ENCODE results near the gene ZNF212.

ZNF212 gene

GRCh38 chr7:149281508-149282330 lies 42.3 kb downstream of the ZNF212 start:
- H3K4me1 Mint-ChIP-seq, result peaks cover 21% of the 10 kb centered on the region
- DNase-seq (no peak), ATAC-seq (no peak)
- no peak overlapping the region for H3K27ac Mint-ChIP-seq
- no peak overlapping the region for H3K4me3 Mint-ChIP-seq
- peaks cover 26% of the 10 kb centered on the region for H3K36me3 Mint-ChIP-seq (ENCODE audit: low read depth)
- no peaks in the 10 kb centered on the region for H3K27me3 Mint-ChIP-seq
- H3K9me3 Mint-ChIP-seq, result no peaks in the 10 kb centered on the region

- DNase-seq (no peak), ATAC-seq (no peak)
- peaks cover 23% of the 10 kb centered on the region for H3K36me3 Mint-ChIP-seq (ENCODE audit: low read depth)
- no peak overlapping the region for H3K4me3 Mint-ChIP-seq
- no peaks in the 10 kb centered on the region for H3K27me3 Mint-ChIP-seq
- no peaks in the 10 kb centered on the region for H3K9me3 Mint-ChIP-seq
- peaks cover 27% of the 10 kb centered on the region for H3K4me1 Mint-ChIP-seq
- H3K27ac Mint-ChIP-seq, result no peak overlapping the region
Measured at GRCh38 chr7:149282331-149282655, 42.8 kb downstream of the ZNF212 start.

- Mint-ChIP-seq H3K27ac (no peak overlapping the region), H3K27me3 (no peaks in the 10 kb centered on the region), H3K4me3 (no peak overlapping the region), H3K36me3 (ENCODE audit: low read depth) (peaks cover 19% of the 10 kb centered on the region), H3K9me3 (no peaks in the 10 kb centered on the region), H3K4me1 (peaks cover 30% of the 10 kb centered on the region)
- no peak for DNase-seq
- no peak for ATAC-seq
Measured at GRCh38 chr7:149283321-149283720, 43.9 kb downstream of the ZNF212 start.

GRCh38 chr7:149284343-149284742 lies 44.9 kb downstream of the ZNF212 start:
- peak overlapping the region; percentile 27 for H3K27ac Mint-ChIP-seq
- H3K4me1 Mint-ChIP-seq, result peaks cover 30% of the 10 kb centered on the region
- no peaks in the 10 kb centered on the region for H3K9me3 Mint-ChIP-seq

GRCh38 chr7:149284850-149285585 lies 45.6 kb downstream of the ZNF212 start:
- peaks cover 30% of the 10 kb centered on the region for H3K4me1 Mint-ChIP-seq
- DNase-seq, result peak; percentile 98
- peak overlapping the region; percentile 59 for H3K27ac Mint-ChIP-seq
- peaks cover 11% of the 10 kb centered on the region for H3K36me3 Mint-ChIP-seq (ENCODE audit: low read depth)
- H3K9me3 Mint-ChIP-seq, result no peaks in the 10 kb centered on the region
- ATAC-seq, result peak; percentile 95
- H3K27me3 Mint-ChIP-seq, result no peaks in the 10 kb centered on the region
- H3K4me3 Mint-ChIP-seq, result peak overlapping the region; percentile 86

More at GRCh38 chr7:149284343-149284742, 44.9 kb downstream of the ZNF212 start:
- no peaks in the 10 kb centered on the region for H3K27me3 Mint-ChIP-seq
- ATAC-seq (no peak), DNase-seq (no peak)
- peak overlapping the region; percentile 86 for H3K4me3 Mint-ChIP-seq
- H3K36me3 Mint-ChIP-seq (ENCODE audit: low read depth), result peaks cover 13% of the 10 kb centered on the region

GRCh38 chr7:149285603-149286002 lies 46.2 kb downstream of the ZNF212 start:
- DNase-seq (no peak), ATAC-seq (no peak)
- peak overlapping the region; percentile 78 for H3K27ac Mint-ChIP-seq
- peak overlapping the region; percentile 86 for H3K4me3 Mint-ChIP-seq
- peaks cover 30% of the 10 kb centered on the region for H3K4me1 Mint-ChIP-seq
- peaks cover 9% of the 10 kb centered on the region for H3K36me3 Mint-ChIP-seq (ENCODE audit: low read depth)
- no peaks in the 10 kb centered on the region for H3K9me3 Mint-ChIP-seq
- no peaks in the 10 kb centered on the region for H3K27me3 Mint-ChIP-seq

GRCh38 chr7:149286811-149287400 lies 47.5 kb downstream of the ZNF212 start:
- H3K27ac Mint-ChIP-seq, result no peak overlapping the region
- peaks cover 33% of the 10 kb centered on the region for H3K4me1 Mint-ChIP-seq
- no peaks in the 10 kb centered on the region for H3K27me3 Mint-ChIP-seq
- no peak overlapping the region for H3K4me3 Mint-ChIP-seq
- DNase-seq (no peak), ATAC-seq (no peak)
- H3K9me3 Mint-ChIP-seq, result no peaks in the 10 kb centered on the region
- peaks cover 7% of the 10 kb centered on the region for H3K36me3 Mint-ChIP-seq (ENCODE audit: low read depth)

GRCh38 chr7:149287622-149288021 lies 48.2 kb downstream of the ZNF212 start:
- no peak for DNase-seq
- H3K9me3 Mint-ChIP-seq, result no peaks in the 10 kb centered on the region
- no peaks in the 10 kb centered on the region for H3K27me3 Mint-ChIP-seq
- no peak for ATAC-seq
- peaks cover 33% of the 10 kb centered on the region for H3K4me1 Mint-ChIP-seq
- H3K36me3 Mint-ChIP-seq (ENCODE audit: low read depth), result peaks cover 3% of the 10 kb centered on the region
- H3K4me3 Mint-ChIP-seq, result no peak overlapping the region
- H3K27ac Mint-ChIP-seq, result no peak overlapping the region

- no peak overlapping the region for H3K27ac Mint-ChIP-seq
- H3K36me3 Mint-ChIP-seq (ENCODE audit: low read depth), result peaks cover 2% of the 10 kb centered on the region
- no peak overlapping the region for H3K4me3 Mint-ChIP-seq
- no peaks in the 10 kb centered on the region for H3K27me3 Mint-ChIP-seq
- no peaks in the 10 kb centered on the region for H3K9me3 Mint-ChIP-seq
- DNase-seq (no peak), ATAC-seq (no peak)
- H3K4me1 Mint-ChIP-seq, result peaks cover 30% of the 10 kb centered on the region
Measured at GRCh38 chr7:149289262-149289661, 49.8 kb downstream of the ZNF212 start.

- Mint-ChIP-seq H3K9me3 (no peaks in the 10 kb centered on the region), H3K4me3 (no peak overlapping the region), H3K4me1 (peaks cover 24% of the 10 kb centered on the region), H3K27ac (no peak overlapping the region), H3K36me3 (ENCODE audit: low read depth) (peaks cover 2% of the 10 kb centered on the region), H3K27me3 (no peaks in the 10 kb centered on the region)
- no peak for ATAC-seq
- DNase-seq, result no peak
Measured at GRCh38 chr7:149289856-149290255, 50.4 kb downstream of the ZNF212 start.

- ATAC-seq (peak; percentile 37), DNase-seq (no peak)
- Mint-ChIP-seq H3K9me3 (no peaks in the 10 kb centered on the region), H3K36me3 (ENCODE audit: low read depth) (peaks cover 2% of the 10 kb centered on the region), H3K4me1 (peaks cover 16% of the 10 kb centered on the region), H3K27ac (no peak overlapping the region), H3K4me3 (no peak overlapping the region), H3K27me3 (no peaks in the 10 kb centered on the region)
Measured at GRCh38 chr7:149291036-149291780, 51.8 kb downstream of the ZNF212 start.

GRCh38 chr7:149291781-149292461 lies 52.5 kb downstream of the ZNF212 start:
- no peak for ATAC-seq
- Mint-ChIP-seq H3K4me3 (no peak overlapping the region), H3K27me3 (no peaks in the 10 kb centered on the region), H3K9me3 (no peaks in the 10 kb centered on the region), H3K36me3 (ENCODE audit: low read depth) (peaks cover 3% of the 10 kb centered on the region), H3K4me1 (peaks cover 13% of the 10 kb centered on the region), H3K27ac (peak overlapping the region; percentile 39)
- no peak for DNase-seq

- Mint-ChIP-seq H3K4me1 (peaks cover 13% of the 10 kb centered on the region), H3K27ac (no peak overlapping the region), H3K36me3 (ENCODE audit: low read depth) (peaks cover 4% of the 10 kb centered on the region), H3K27me3 (no peaks in the 10 kb centered on the region), H3K9me3 (no peaks in the 10 kb centered on the region), H3K4me3 (no peak overlapping the region)
- no peak for ATAC-seq
- no peak for DNase-seq
Measured at GRCh38 chr7:149292462-149292823, 53.0 kb downstream of the ZNF212 start.

- ATAC-seq (no peak), DNase-seq (no peak)
- peaks cover 19% of the 10 kb centered on the region for H3K4me1 Mint-ChIP-seq
- H3K9me3 Mint-ChIP-seq, result no peaks in the 10 kb centered on the region
- H3K4me3 Mint-ChIP-seq, result no peak overlapping the region
- H3K27ac Mint-ChIP-seq, result no peak overlapping the region
- no peaks in the 10 kb centered on the region for H3K27me3 Mint-ChIP-seq
- H3K36me3 Mint-ChIP-seq (ENCODE audit: low read depth), result peaks cover 3% of the 10 kb centered on the region
Measured at GRCh38 chr7:149293338-149293737, 53.9 kb downstream of the ZNF212 start.
